Activated CD4-positive, alpha-beta T cell treated with anti-CD3 and anti-CD28 coated beads, Interleukin-2, Interleukin-6, amounts not matched to agents 100 ng/mL and 50 ng/mL, durations not matched to agents 16 hours and 8 hours (primary cell): Measurements from ENCODE around the gene CRCP.
"Not testable (repeated sequence)": the region's sequence is repeated elsewhere in the genome, so short reads cannot be mapped to it uniquely, and the experiment has no call there.

ENCODE experiments used
- DNase-seq: peaks from one replicate; pipeline ENCODE4 v3.0.0-alpha.2; 2020

CRCP gene

GRCh38 chr7:66110856-66111255, 3.8 kb upstream of the CRCP start:
- no peak for DNase-seq

DNA sequence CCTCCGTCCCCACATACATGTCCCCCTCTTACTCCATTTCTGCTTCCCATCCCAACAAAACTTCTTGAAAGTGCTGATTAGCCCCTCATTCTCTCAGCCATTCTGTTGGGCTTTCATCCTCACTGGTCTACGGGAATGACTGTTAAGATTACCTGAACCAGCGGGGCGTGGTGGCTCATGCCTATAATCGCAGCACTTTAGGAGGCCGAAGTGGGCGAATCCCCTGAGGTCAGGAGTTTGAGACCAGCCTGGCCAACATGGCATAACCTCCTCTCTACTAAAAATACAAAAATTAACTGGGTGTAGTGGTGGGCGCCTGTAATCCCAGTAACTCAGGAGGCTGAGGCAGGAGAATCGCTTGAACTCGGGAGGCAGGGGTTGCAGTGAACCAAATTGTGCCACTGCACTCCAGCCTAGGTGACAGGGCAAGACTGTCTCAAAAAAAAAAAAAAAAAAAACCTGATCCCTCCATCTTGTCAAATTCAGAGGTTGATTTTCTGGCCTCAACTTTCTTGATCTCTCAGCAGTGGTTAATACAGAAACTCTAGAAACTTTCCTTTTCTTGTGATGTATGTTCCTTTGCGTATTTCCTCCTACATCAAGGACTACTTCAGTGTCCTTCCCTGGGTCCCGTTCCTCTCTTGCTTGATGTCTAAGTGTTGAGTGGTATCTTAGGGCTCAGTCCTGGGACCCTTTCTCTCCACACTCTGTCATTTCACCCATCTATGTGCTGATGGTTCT, 2.2 kb downstream of the CRCP start:
- peak; percentile 48 for DNase-seq

DNA sequence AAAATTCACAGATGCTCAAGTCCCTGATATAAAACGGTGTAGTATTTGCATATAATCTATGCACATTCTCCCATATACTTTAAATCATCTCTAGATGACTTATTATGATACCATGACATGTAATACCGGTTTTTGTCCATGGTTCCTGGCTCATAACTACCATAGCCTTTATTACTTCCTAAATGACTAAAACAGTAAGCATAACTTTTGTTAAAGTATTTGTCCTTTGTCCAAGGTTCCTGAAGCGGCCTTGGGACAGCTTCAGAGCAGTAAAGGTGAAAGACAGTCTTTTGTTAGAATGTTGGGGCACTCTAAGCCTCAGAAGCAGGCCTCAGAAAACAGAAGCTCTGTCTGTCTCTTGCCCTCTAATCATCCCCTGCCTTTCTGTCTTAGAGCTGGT, 4.0 kb downstream of the CRCP start:
- peak; percentile 54 for DNase-seq

GRCh38 chr7:66119245-66119850, 4.7 kb downstream of the CRCP start:
- no peak for DNase-seq

GRCh38 chr7:66123175-66123528, 8.5 kb downstream of the CRCP start:
- no peak for DNase-seq

GRCh38 chr7:66124569-66124861, 9.9 kb downstream of the CRCP start:
- DNase-seq: not testable (repeated sequence)

DNA sequence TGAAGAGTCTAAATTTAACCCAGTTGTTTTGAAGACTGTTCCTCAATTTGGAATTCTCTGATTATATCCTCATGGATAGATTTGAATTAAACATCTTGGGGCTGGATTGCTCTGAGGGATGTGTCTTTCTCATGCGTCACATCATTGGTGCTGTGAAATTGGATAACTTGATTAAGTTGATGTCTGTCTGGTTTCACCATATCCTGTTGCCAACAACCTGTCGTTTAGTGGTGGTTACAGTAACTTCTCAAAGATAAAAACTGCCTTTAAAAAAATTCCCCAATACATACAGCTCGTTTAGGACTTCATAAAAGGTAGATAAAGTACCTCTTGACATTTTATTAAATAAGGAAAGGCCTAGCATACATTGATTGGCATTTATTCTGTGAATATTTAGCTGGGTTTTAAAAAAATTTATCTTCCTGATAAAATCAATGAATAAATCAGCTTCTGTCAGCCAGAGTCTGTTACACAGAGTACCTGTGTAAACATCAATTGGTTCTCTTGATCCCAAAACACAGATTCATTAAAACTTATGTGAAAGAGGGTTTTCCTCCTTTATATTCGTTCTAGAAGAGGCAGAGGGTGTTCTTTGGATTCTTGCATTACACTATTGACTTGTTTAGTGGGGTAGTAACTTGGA, 10.5 kb downstream of the CRCP start:
- no peak for DNase-seq

- peak; percentile 27 for DNase-seq
Measured at GRCh38 chr7:66125781-66126352, 11.2 kb downstream of the CRCP start.

DNA sequence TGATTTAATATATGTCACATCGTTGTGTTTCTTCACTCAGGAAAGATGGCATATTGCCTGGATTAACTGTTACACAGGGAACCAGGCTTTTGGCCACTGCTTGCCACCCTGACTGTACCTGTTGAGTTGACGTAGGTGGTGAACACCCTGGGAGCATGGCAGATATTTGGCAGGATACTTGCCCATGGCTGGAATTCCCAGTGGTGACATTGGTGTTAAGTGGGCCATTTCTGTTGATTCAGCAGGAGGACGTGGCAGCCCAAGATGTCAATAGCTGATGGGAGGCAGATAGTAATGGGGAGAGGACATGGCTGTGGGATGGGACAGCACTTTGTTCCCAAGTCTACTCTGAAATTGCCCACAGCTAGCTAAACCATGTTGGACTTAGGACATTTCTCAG, 12.5 kb downstream of the CRCP start:
- not testable (repeated sequence) for DNase-seq

DNA sequence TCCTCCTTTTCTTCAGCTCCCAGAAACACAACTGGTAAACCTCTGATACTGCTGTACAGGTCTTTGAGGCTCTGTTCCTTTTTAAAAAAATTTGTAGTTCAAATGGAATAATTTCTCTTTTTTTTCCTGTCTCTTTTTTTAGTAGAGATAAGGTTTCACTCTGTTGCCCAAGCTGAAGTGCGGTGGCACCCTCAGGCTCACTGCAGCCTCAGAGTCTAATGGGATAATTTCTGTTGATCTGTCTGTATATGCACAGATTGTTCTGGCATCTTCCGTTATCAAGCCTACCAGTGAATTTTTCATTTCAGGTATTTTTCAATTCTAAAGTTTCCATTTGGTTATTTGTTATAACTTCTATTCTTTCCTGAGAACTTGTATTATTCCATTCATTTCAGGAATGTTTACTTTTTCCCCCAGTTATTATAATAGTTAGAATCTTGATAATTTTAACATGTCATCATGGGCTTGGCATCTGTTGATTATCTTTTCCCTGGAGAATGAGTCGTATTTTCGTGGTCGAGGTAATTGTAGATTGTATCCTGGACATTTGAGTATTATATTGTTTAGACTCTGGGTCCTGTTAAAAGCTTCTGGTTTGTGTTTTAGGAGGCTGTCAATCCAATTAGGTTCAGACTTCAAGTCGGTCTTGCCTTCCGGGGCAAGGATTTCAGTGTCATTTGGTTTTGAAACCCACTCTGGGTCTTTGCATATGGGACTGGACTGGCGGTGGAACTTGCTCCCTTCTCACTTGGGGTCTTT, 24.5 kb downstream of the CRCP start:
- DNase-seq: no peak

DNA sequence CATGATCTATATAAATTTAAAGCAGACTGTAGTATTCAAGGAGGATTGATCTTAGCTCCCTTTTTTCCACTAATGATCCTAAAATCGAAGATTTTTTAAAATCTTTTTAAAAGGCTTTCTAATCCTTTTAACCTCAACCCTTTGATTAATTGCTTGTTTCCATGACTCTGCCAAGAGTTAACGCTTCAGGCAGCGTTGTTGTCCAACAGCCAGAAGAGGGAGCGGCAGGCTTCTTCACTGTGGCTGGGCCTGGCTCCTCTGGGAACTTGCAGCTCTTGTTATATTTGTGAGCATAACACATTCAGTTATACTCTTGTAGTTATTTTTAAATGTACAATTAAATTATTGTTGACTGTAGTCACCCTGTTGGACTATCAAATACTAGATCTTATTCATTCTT, 26.3 kb downstream of the CRCP start:
- no peak for DNase-seq

DNA sequence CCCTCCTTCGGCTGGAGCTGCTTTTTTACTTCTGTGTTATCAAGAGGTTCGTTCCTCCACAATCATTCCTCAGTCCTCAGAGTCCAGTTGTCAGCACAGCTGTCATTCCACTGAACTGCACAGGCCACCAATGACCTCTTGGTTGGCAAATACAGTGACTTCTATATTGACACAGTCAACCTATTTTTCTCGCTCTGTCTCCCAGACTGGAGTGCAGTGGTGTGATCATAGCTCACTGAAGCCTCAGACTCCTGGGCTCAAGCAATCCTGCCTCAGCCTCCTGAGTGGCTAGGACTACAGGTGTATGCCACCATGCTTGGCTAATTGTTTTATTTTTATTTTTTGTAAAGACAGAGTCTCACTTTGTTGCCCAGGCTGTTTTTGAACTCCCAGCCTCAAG, 27.7 kb downstream of the CRCP start:
- DNase-seq: no peak

DNA sequence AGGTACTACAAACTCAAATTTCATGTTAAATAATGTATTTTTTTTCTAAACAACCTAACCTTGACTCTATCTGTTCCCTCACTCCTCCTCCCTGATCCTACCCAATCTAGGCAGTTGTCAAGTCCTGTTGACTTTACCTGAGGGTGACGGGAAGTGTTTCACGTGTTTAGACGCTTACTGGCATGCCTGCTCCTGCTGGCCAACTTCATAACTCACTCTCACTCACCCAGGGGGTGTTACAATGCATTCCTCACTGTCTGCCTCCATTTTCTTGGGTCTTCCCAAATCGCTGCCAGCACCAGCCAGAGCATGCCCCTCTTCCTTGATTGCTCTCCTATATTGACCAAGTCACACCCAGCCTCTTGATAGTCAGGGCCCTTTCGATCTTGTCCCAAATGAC, 28.3 kb downstream of the CRCP start:
- DNase-seq: no peak

- no peak for DNase-seq
Measured at GRCh38 chr7:66143876-66144332, 29.3 kb downstream of the CRCP start.

GRCh38 chr7:66145400-66146104, 30.9 kb downstream of the CRCP start:
- DNase-seq: no peak

DNA sequence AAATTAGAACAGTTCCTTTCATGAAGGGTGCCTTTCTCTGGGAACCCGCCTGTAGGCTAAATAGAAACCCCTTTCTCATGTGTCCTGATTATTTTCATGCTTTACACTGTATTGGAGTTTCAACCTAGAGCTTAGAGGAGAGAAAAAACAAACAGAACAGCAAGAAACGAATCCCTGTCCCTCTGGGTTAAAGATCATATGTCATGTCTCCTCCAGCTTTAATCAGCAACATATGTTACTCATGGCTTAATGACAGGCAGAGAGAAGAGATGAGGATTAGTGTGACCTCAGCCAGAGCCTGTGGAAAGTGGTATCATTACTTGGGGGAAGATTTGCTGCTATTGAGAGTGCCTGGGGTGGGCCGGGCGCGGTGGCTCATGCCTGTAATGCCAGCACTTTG, 32.1 kb downstream of the CRCP start:
- no peak for DNase-seq

GRCh38 chr7:66147657-66148056, 33.0 kb downstream of the CRCP start:
- DNase-seq: not testable (repeated sequence)

- DNase-seq: no peak
Measured at GRCh38 chr7:66150471-66150870, 35.8 kb downstream of the CRCP start.

DNA sequence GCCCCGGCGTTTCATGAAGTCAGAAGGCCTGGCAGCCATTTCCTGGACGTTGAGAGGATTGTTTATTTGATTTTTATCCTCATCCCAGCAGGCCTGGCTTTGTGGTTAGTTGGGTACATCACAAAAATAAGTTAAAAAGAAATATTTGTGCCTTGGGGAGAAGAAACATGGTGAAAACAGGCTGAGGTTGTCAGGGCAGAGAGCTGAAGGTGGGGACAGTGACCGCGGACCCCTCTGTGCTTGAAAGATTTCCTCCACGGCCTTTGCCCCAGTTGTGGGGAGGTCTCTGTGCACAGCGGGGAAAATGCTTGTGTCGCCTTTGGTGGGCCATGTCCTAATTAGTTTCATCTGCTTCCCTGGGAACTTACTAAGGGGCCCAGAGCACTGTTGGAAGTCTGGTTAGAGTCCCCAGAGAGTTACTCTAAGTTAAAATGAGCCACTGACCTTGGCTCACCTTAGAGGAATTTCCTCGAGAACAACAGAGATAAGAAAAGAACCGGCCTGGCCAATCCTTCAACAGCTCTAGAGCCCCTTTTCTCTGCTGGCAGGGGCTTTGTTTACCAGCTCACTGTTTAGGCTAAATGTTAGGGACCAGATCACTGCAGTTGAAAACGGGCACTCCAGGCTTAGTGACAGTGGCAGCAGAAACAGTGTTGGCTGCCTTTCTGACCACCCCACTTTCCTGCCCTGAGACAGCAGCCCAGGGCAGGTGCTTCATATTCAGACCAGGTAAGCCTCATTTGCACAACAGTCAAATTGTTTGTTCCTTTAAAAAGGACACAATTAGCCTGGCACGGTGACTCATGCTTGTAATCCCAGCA, 37.9 kb downstream of the CRCP start:
- DNase-seq: no peak

DNA sequence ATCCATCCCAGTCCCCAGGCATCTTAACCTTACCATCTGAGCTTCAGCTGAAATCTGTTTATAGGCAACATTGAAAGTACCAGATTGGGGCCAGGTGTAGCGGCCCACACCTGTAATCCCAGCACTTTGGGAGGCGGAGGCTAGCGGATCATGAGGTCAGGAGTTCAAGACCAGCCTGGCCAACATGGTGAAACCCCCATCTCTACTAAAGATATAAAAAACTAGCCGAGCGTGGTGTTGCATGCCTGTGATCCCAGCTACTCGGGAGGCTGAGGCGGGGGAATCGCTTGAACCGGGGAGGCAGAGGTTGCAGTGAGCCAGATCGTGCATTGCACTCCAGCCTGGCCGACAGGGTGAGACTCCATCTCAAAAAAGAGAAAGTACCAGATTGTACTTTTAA, 39.0 kb downstream of the CRCP start:
- DNase-seq: no peak

GRCh38 chr7:66156035-66156434, 41.4 kb downstream of the CRCP start:
- DNase-seq: not testable (repeated sequence)

DNA sequence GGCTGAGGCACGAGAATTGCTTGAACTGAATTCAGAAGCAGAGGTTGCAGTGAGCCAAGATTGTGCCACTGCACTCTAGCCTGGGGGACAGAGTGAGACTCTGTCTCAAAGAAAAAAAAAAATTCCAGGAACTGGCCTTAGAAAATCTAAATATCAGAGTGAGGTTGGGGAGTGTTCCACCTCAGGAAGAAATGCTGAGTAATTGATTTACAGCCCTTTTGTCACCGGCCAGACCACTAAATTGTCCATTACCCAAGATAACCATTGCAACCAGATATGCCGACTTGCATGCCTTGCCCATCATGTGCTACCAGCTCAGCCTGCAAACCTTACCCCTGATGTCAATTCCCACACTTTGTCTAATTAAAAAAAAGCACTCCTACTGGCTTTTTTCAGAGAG, 42.4 kb downstream of the CRCP start:
- DNase-seq: no peak
